ENCODE results near the gene PHLDB2.

The PHLDB2 gene

GRCh38 chr3:111831840-111832239, 27.2 kb upstream of the PHLDB2 start:
- no peak overlapping the region for H3K27ac Mint-ChIP-seq
- H3K27me3 Mint-ChIP-seq, result no peaks in the 10 kb centered on the region
- H3K9me3 Mint-ChIP-seq (ENCODE audit: low read depth), result no peaks in the 10 kb centered on the region
- peaks cover 10% of the 10 kb centered on the region for H3K4me1 Mint-ChIP-seq (ENCODE audit: low read depth)
- H3K36me3 Mint-ChIP-seq, result no peaks in the 10 kb centered on the region
- H3K4me3 Mint-ChIP-seq, result no peak overlapping the region

- no peaks in the 10 kb centered on the region for H3K36me3 Mint-ChIP-seq
- H3K4me3 Mint-ChIP-seq, result no peak overlapping the region
- peaks cover 1% of the 10 kb centered on the region for H3K4me1 Mint-ChIP-seq (ENCODE audit: low read depth)
- no peaks in the 10 kb centered on the region for H3K9me3 Mint-ChIP-seq (ENCODE audit: low read depth)
- H3K27ac Mint-ChIP-seq, result no peak overlapping the region
- H3K27me3 Mint-ChIP-seq, result no peaks in the 10 kb centered on the region
Observed at GRCh38 chr3:111837112-111837511, 22.0 kb upstream of the PHLDB2 start.

- Mint-ChIP-seq H3K4me1 (ENCODE audit: low read depth) (no peaks in the 10 kb centered on the region), H3K4me3 (no peak overlapping the region), H3K9me3 (ENCODE audit: low read depth) (no peaks in the 10 kb centered on the region), H3K36me3 (no peaks in the 10 kb centered on the region), H3K27ac (no peak overlapping the region), H3K27me3 (peaks cover 2% of the 10 kb centered on the region)
Observed at GRCh38 chr3:111838133-111838532, 20.9 kb upstream of the PHLDB2 start.

- Mint-ChIP-seq H3K27ac (no peak overlapping the region), H3K36me3 (no peaks in the 10 kb centered on the region), H3K4me3 (no peak overlapping the region), H3K27me3 (peaks cover 6% of the 10 kb centered on the region), H3K4me1 (ENCODE audit: low read depth) (no peaks in the 10 kb centered on the region), H3K9me3 (ENCODE audit: low read depth) (no peaks in the 10 kb centered on the region)
Observed at GRCh38 chr3:111846039-111846438, 13.0 kb upstream of the PHLDB2 start.

- Mint-ChIP-seq H3K27me3 (peaks cover 6% of the 10 kb centered on the region), H3K27ac (no peak overlapping the region), H3K9me3 (ENCODE audit: low read depth) (no peaks in the 10 kb centered on the region), H3K36me3 (peaks cover 3% of the 10 kb centered on the region), H3K4me1 (ENCODE audit: low read depth) (peaks cover 6% of the 10 kb centered on the region), H3K4me3 (no peak overlapping the region)
Observed at GRCh38 chr3:111846717-111847116, 12.3 kb upstream of the PHLDB2 start.

GRCh38 chr3:111848283-111848682, 10.8 kb upstream of the PHLDB2 start:
- H3K36me3 Mint-ChIP-seq, result peaks cover 3% of the 10 kb centered on the region
- no peak overlapping the region for H3K4me3 Mint-ChIP-seq
- no peaks in the 10 kb centered on the region for H3K9me3 Mint-ChIP-seq (ENCODE audit: low read depth)
- no peak overlapping the region for H3K27ac Mint-ChIP-seq
- peaks cover 5% of the 10 kb centered on the region for H3K27me3 Mint-ChIP-seq
- H3K4me1 Mint-ChIP-seq (ENCODE audit: low read depth), result peaks cover 8% of the 10 kb centered on the region

- no peak overlapping the region for H3K27ac Mint-ChIP-seq
- H3K9me3 Mint-ChIP-seq (ENCODE audit: low read depth), result no peaks in the 10 kb centered on the region
- peaks cover 8% of the 10 kb centered on the region for H3K4me1 Mint-ChIP-seq (ENCODE audit: low read depth)
- peaks cover 3% of the 10 kb centered on the region for H3K36me3 Mint-ChIP-seq
- H3K4me3 Mint-ChIP-seq, result no peak overlapping the region
- H3K27me3 Mint-ChIP-seq, result peaks cover 5% of the 10 kb centered on the region
Observed at GRCh38 chr3:111848778-111849177, 10.3 kb upstream of the PHLDB2 start.

GRCh38 chr3:111850537-111850936, 8.5 kb upstream of the PHLDB2 start:
- Mint-ChIP-seq H3K4me1 (ENCODE audit: low read depth) (peaks cover 8% of the 10 kb centered on the region), H3K9me3 (ENCODE audit: low read depth) (no peaks in the 10 kb centered on the region), H3K36me3 (peaks cover 3% of the 10 kb centered on the region), H3K4me3 (no peak overlapping the region), H3K27ac (no peak overlapping the region), H3K27me3 (no peaks in the 10 kb centered on the region)

GRCh38 chr3:111851511-111851954, 7.5 kb upstream of the PHLDB2 start:
- no peaks in the 10 kb centered on the region for H3K27me3 Mint-ChIP-seq
- peaks cover 3% of the 10 kb centered on the region for H3K36me3 Mint-ChIP-seq
- no peak overlapping the region for H3K4me3 Mint-ChIP-seq
- H3K27ac Mint-ChIP-seq, result no peak overlapping the region
- peaks cover 8% of the 10 kb centered on the region for H3K4me1 Mint-ChIP-seq (ENCODE audit: low read depth)
- no peaks in the 10 kb centered on the region for H3K9me3 Mint-ChIP-seq (ENCODE audit: low read depth)

GRCh38 chr3:111852540-111852939, 6.5 kb upstream of the PHLDB2 start:
- peaks cover 3% of the 10 kb centered on the region for H3K36me3 Mint-ChIP-seq
- no peak overlapping the region for H3K4me3 Mint-ChIP-seq
- no peaks in the 10 kb centered on the region for H3K27me3 Mint-ChIP-seq
- peaks cover 8% of the 10 kb centered on the region for H3K4me1 Mint-ChIP-seq (ENCODE audit: low read depth)
- no peak overlapping the region for H3K27ac Mint-ChIP-seq
- H3K9me3 Mint-ChIP-seq (ENCODE audit: low read depth), result no peaks in the 10 kb centered on the region

GRCh38 chr3:111853068-111853467, 6.0 kb upstream of the PHLDB2 start:
- Mint-ChIP-seq H3K9me3 (ENCODE audit: low read depth) (no peaks in the 10 kb centered on the region), H3K27me3 (peaks cover 3% of the 10 kb centered on the region), H3K4me1 (ENCODE audit: low read depth) (peaks cover 9% of the 10 kb centered on the region), H3K4me3 (no peak overlapping the region), H3K36me3 (peaks cover 3% of the 10 kb centered on the region), H3K27ac (no peak overlapping the region)

GRCh38 chr3:111854990-111855389, 4.1 kb upstream of the PHLDB2 start:
- H3K4me3 Mint-ChIP-seq, result no peak overlapping the region
- peaks cover 7% of the 10 kb centered on the region for H3K27me3 Mint-ChIP-seq
- H3K9me3 Mint-ChIP-seq (ENCODE audit: low read depth), result no peaks in the 10 kb centered on the region
- H3K4me1 Mint-ChIP-seq (ENCODE audit: low read depth), result peaks cover 13% of the 10 kb centered on the region
- H3K27ac Mint-ChIP-seq, result no peak overlapping the region
- peaks cover 3% of the 10 kb centered on the region for H3K36me3 Mint-ChIP-seq

GRCh38 chr3:111856501-111856900, 2.6 kb upstream of the PHLDB2 start:
- peaks cover 17% of the 10 kb centered on the region for H3K4me1 Mint-ChIP-seq (ENCODE audit: low read depth)
- no peak overlapping the region for H3K27ac Mint-ChIP-seq
- no peak overlapping the region for H3K4me3 Mint-ChIP-seq
- H3K27me3 Mint-ChIP-seq, result peaks cover 8% of the 10 kb centered on the region
- H3K9me3 Mint-ChIP-seq (ENCODE audit: low read depth), result no peaks in the 10 kb centered on the region
- no peaks in the 10 kb centered on the region for H3K36me3 Mint-ChIP-seq

- H3K27me3 Mint-ChIP-seq, result peaks cover 10% of the 10 kb centered on the region
- no peak overlapping the region for H3K4me3 Mint-ChIP-seq
- H3K9me3 Mint-ChIP-seq (ENCODE audit: low read depth), result no peaks in the 10 kb centered on the region
- no peaks in the 10 kb centered on the region for H3K36me3 Mint-ChIP-seq
- peaks cover 13% of the 10 kb centered on the region for H3K4me1 Mint-ChIP-seq (ENCODE audit: low read depth)
- H3K27ac Mint-ChIP-seq, result no peak overlapping the region
Observed at GRCh38 chr3:111857474-111857873, 1.6 kb upstream of the PHLDB2 start.

- Mint-ChIP-seq H3K9me3 (ENCODE audit: low read depth) (no peaks in the 10 kb centered on the region), H3K27ac (no peak overlapping the region), H3K4me3 (peak overlapping the region; percentile 92), H3K27me3 (peaks cover 12% of the 10 kb centered on the region), H3K4me1 (ENCODE audit: low read depth) (peaks cover 13% of the 10 kb centered on the region), H3K36me3 (no peaks in the 10 kb centered on the region)
Observed at GRCh38 chr3:111858642-111859041, 423 bp upstream of the PHLDB2 start.

GRCh38 chr3:111859974-111860859, 1.2 kb downstream of the PHLDB2 start:
- no peak overlapping the region for H3K27ac Mint-ChIP-seq
- peaks cover 13% of the 10 kb centered on the region for H3K4me1 Mint-ChIP-seq (ENCODE audit: low read depth)
- peak overlapping the region; percentile 92 for H3K4me3 Mint-ChIP-seq
- peaks cover 12% of the 10 kb centered on the region for H3K27me3 Mint-ChIP-seq
- H3K36me3 Mint-ChIP-seq, result no peaks in the 10 kb centered on the region
- H3K9me3 Mint-ChIP-seq (ENCODE audit: low read depth), result no peaks in the 10 kb centered on the region

Data from activated naive CD8-positive, alpha-beta T cell (primary cell).